T-helper 9 cell (primary cell): ENCODE measurements around the gene PPFIA2.

Source experiments
- DNase-seq: peaks from one replicate; pipeline ENCODE4 v3.0.0-alpha.2; 2020

PPFIA2 gene

DNA sequence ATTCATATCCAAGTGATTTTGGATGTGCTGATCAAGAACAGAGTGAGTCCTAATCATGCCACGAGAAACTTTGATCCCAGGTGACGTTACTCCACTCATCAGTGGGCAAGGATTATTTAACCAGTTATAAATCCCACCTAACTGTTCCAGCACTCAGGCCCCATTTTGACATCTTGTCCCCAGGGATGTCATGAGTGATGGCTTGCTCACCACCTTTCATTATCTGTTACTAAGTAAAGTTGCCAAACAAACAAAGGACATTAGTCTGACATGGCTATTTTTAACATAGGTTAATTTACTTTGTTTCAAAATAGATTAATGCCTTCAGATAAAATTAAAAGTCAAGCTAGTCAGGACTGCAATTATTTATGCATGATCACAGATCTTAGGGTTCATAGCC lies 425.3 kb downstream of the PPFIA2 start:
- DNase-seq: no peak

- no peak for DNase-seq
Observed at GRCh38 chr12:81332054-81332453, 427.1 kb downstream of the PPFIA2 start.

GRCh38 chr12:81330480-81330879 lies 428.7 kb downstream of the PPFIA2 start:
- no peak for DNase-seq

- no peak for DNase-seq
Observed at GRCh38 chr12:81329085-81329484, 430.1 kb downstream of the PPFIA2 start.

GRCh38 chr12:81327425-81327824 lies 431.7 kb downstream of the PPFIA2 start:
- DNase-seq: no peak

GRCh38 chr12:81325086-81325485 lies 434.1 kb downstream of the PPFIA2 start:
- DNase-seq: no peak

DNA sequence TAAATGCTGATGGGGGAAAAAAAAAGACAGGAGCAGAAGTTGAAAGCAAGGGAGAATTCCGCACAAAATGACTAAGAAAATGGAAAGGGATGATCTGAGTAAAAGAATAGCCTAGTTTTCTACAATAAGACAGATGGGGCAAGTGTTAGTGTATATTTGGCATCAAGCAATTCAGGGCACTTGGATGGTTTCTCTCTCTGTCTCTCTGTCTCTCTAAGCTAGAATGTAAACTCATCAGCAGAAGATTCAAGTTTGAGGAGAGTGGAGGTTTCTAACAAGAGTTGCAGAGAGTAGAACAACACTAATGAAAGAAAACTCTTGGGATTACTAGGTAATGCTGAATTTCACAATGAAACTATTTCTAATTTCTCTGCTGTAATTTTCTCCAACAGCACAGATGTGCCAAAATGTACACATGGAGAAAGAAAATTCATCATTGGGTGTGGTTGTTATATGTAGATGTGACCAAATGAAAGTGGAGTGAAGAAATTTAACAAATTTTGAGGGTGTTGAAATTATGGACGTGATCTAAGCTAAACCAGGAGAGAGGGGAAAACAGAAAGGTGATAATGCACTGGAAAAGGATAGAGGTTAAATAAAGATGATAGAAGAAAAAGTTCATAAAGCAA lies 444.1 kb downstream of the PPFIA2 start:
- no peak for DNase-seq

DNA sequence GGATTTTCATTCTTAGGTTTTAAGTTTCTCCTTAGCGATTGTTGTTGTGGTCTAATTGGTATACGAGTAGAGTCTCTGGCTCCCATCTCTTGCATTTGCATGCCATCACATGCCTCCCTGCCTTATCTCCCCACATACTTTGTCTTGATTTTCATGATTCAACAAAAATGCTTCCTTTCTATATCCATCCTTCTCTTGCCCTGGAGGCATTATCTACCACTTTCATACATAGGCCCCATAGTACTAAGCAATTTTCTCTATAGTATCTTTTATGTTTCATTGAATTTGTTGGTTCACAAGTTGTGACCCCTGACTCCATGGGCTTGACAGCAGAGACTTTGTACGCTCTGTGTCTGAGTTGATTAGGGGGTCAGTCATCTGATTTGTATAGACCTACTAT lies 455.2 kb downstream of the PPFIA2 start:
- no peak for DNase-seq

DNA sequence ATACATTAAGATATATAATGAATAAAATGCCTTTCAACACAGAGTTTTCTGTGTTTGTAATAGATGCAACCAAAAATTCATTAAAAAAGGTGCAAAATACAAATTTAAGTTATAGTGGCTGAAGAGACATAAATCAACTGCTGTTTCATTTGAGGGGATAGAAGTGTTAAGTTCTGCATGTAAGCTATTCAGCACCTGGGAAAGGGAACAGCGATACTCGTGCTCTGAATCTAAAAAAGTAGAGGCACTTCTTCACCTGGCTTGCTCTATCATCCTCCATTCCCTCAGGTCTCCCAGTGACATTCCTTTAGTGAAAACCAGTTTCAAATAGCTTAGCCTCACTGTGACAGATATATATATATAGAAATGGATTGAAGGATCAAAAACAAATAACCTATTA lies 458.7 kb downstream of the PPFIA2 start:
- no peak for DNase-seq

GRCh38 chr12:81297601-81298000 lies 461.5 kb downstream of the PPFIA2 start:
- DNase-seq: no peak

GRCh38 chr12:81296556-81297305 lies 462.4 kb downstream of the PPFIA2 start:
- DNase-seq: no peak

- DNase-seq: no peak
Observed at GRCh38 chr12:81295251-81295650, 463.9 kb downstream of the PPFIA2 start.

DNA sequence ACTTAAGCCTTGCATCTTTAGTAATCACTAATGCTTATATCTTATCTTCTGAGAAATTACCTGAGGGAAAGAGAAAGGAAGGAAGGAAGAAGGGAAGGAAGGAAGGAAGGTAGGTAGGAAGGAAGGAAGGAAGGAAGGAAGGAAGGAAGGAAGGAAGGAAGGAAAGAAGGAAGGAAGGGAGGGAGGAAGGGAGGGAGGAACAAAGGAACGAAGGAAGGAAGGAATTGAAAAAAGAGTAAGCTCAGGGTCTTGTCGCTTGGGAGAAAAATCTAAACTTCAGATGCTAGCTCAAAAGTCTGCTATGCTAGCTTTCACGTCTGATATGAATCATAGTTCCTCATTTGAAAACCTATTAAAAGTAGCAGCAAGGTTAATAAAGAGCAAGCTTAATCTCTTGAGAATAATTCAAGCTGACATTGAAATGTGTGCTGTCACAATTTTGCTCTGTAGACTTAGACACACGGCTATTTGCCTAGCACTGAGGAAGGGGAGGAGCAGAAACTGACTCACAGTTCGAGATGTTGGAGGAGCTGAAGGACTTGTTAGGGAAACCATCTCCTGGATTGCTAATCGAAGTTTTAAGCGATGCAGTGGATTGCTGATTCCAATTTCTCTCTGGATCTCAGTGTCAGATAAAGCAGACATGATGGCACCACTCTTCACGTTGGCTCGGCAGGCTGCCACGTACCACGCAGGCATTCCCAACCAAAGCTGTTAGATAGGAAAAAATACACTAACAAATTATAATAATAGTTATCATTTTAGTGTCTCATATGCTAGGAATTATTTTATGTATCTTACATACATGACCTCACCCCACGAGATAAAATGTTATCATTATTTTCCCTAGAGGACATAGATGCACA lies 464.6 kb downstream of the PPFIA2 start:
- no peak for DNase-seq

- no peak for DNase-seq
Observed at GRCh38 chr12:81288651-81289050, 470.5 kb downstream of the PPFIA2 start.

DNA sequence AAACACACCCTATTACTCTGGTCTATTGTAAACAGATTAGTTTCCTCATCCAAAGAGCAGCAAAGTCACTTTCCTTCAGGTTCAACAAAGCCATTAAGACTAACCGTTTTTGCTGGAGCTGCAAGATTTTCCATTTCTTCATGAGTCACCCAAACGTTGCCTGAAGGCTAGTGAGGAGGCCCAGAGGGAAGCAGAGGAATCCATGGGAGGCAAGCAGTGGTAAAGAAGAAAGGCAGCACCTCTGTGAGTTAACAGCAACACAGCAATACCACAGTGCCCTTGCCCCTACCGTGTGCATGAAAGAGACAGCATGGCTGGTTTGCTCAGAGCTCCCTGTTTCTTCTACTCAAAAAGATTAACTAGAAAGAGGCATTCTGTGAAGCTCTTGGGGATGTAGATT lies 475.0 kb downstream of the PPFIA2 start:
- DNase-seq: no peak

DNA sequence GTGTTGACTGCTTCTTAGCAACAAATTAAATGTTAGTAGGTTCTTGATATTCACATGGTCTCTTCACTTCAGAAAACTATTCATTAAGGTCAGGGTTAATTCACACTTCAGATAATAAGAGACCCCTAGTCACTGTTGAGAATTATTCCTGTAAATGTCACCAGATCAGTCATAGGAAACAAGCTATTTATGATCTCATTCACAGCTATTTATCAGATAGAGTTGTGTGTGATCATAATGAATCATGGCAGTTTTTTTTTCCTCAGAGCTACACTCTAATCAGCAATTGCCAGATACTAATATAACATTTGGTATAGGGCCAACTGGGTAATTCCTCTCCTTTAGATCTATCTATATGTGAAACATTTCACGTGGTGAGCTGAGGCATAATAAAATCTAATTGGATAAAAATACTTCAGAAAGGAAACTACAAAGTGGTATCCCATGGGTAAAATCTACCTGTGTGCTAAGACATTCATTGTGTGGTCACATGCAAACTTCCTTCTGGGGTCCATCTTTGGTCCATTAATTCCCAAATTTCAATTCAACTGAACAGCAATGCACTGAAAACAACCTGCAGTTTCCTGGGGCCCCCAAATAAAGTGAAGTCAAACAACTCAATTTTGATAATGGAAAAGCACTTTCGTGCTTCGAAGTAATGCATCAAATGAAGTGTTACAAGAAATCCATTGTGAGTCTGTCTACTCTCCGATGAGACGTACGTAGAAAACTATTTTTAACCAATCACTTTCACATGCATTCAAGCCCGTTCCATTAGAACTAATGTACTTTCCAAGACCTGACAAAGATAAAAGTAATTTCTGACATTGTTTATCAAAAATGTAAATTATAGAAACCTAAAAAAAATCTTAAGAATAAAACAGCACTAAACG lies 484.3 kb downstream of the PPFIA2 start:
- no peak for DNase-seq

DNA sequence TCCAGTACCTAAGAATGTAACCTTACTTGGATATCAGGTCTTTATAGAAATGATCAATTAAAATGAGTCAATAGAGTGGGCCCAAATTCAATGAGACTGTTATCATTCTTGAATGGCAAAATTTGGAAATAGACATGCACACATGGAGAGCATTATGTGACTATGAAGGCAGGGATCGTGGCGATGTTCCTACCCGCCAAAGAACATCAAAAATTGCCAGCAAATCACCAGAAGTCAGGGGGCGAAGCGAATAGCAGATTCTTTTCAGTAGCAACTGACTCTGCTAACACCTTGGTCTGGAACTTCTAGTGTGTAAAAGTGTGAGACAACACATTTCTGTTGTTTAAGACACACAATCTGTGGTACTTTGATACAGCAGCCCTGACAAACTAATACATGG lies 488.8 kb downstream of the PPFIA2 start:
- no peak for DNase-seq

GRCh38 chr12:81263072-81263471 lies 496.1 kb downstream of the PPFIA2 start:
- no peak for DNase-seq

DNA sequence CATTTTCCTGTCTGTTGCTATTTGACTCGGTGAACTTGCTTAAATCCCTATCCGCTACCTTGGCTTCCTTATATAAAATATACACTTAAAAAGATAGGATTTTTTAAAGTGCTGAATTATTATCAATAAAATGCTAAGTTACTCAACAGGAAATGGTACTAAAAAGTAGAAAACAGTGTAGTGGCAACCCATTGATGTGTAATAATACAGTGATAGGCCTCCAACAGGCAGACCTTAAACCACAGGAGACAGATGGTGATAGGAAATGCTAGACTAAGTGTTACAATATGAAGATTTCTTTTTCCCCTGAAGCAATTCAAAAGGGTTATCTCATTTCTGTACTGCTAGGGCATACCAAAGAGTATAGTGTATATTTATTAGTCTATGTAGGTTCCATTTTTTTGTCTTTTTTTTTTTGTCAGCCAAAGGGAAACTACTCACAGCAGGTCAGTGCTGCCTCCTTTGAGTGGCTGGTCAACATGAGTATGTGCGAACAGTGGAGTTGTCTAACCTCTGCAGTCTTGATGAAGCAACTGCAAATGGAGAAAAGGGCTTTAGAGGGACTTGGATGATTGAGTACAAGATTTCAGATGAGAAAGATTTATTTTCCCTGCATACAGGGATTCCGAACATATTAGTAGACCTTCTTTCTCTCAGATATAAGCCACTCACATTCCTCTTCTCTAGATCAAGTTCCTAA lies 497.5 kb downstream of the PPFIA2 start:
- DNase-seq: no peak

DNA sequence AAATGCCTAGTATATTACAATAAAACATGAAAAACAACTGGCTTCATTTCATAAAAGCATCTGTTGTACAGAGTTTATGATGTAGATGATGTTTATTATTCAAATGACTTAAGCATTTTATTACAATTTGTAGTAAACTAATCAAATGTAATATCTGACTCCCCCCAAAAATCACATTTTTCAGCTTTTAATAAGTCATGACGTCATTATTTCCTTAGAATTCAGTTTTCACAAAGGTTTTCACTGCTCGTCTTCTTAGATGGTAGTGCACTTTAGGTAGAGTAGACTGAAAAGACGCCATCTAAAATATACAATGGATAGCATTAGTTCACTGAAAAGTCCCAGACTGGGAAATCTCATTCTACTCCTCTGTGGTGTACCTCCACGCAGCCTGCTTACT lies 499.8 kb downstream of the PPFIA2 start:
- no peak for DNase-seq

GRCh38 chr12:81257947-81258551 lies 501.1 kb downstream of the PPFIA2 start:
- DNase-seq: no peak

DNA sequence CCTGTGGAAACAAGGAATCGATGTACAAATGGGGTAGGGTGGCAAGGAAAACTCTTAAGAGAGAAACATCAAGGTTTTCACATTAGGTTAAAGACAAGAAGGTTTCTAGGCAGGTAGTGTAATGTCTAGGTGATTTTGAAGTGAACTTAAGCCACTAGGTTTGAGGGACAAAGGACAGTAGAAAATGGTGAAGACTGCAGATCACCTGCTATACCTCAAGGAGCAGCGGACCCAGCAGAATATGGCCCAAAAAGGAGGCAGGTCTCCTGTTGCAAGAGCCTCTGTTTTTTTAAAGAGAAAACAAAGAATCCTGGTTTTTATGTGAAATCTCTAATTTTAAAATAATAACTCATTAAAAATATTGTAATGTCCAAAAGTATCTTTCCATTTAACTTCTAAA lies 503.2 kb downstream of the PPFIA2 start:
- DNase-seq: no peak
